ENCODE results near the gene MEA1.
"Not testable (repeated sequence)": the region's sequence is repeated elsewhere in the genome, so short reads cannot be mapped to it uniquely, and the experiment has no call there.

MEA1 gene

DNA sequence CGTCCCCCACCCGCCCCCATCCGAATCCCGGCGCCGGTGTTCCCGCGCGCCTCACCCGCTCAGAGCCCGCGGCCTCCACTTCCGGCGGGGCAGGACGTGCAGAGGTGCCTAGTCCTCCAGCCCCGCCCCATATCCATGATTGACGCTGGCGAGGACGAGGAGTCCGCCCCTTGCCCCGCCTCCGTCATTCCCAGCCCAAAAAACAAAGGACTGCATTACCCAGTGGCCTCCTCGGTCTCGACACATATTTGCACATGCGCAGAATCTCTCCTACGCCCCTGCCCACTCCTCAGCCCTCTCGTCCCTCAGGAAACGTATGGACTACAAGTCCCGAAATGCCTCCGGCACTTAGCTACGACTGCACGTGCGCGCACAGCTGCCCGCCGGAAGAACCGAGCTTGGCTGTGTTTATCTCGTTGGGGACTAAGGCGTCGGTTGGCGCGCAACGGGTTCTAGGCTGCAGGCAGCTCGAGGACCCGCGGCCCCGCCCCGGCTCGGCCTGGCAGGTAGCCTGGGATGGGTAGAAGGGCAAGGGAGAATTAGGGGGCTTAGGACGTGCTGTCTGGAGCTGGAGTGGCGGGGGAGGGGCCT is at the start of gene MEA1, which contains the start of gene KLHDC3:
Gene MEA1, minus strand, starts transcription at position 104 of the 591 bp plus-strand sequence. CDS start 133 bp downstream, outside the sequence.
Gene KLHDC3, plus strand, starts transcription at position 407 of the 591 bp plus-strand sequence. CDS start 2,944 bp downstream, outside the sequence.
- peak; percentile 95 for DNase-seq (ENCODE audit: low read depth)

DNA sequence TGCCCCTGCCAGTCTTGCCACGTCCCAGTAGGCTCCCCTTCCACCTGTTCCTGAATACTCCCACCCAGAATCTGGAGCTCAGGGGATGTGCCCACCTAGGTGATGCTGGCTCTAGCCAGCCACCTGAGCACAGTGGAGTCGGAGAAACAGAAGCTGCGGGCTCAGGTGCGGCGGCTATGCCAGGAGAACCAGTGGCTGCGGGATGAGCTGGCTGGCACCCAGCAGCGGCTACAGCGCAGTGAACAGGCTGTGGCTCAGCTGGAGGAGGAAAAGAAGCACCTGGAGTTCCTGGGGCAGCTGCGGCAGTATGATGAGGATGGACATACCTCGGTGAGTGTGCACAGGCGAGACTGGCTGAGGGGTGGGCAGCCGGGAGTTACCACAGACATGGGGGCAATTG is 49.1 kb upstream of the MEA1 start:
- DNase-seq (ENCODE audit: low read depth): no peak

DNA sequence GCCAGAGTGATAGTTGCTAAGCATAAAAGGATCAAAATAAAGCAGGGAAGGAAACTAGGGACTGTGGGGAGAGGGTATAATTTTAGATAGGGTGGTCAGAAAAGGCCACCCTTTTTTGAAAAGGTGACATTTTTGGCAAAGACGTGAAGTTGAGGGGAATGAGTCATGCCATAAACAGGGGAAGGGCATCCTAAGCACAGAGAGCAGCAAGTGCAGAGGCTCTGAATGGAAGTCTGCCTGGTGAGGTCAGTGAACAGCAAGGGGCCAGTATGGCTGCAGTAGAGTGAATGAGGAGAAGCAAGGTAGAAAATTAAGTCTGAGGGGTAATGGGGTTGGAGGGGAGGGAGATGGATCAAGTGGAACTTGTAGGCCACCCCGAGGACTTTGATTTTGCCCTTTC is 48.1 kb upstream of the MEA1 start:
- DNase-seq (ENCODE audit: low read depth): no peak

DNA sequence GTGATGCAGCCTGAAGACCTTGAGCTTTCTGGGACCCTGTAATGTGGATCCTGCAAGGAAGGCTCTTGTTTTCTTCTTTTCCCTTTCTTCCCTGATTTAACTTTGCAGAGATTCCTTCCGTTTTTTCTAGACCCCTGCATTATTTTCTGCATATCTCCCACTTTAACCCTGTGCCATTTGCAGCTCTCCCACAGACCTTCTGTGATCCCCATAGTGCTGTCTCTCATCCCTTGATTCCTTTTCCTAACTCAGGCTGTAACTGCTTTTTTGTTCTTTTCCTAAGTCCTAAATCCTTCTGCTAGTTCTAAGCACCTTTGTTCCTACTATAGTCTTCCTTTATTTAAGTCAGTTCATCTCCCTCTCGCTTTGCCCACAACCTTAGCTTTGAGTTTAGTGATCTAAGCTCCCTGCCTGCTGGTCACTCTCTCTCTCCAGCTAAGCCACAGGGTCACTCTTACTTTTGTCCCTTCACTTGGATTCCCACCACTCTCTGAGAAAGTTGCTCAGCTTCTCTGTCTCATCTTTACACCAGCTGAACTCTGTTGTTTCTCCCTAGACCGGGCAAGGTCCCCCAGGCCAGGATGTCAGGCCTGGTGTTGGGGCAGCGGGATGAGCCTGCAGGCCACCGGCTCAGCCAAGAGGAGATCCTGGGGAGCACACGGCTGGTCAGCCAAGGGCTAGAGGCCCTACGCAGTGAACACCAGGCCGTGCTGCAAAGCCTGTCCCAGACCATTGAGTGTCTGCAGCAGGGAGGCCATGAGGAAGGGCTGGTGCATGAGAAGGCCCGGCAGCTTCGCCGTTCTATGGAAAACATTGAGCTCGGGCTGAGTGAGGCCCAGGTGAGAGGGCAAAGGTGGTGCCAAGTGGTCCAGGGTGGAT is 47.2 kb upstream of the MEA1 start:
- no peak for DNase-seq (ENCODE audit: low read depth)

GRCh38 chr6:43060034-43060754 is 46.4 kb upstream of the MEA1 start:
- DNase-seq (ENCODE audit: low read depth): no peak

DNA sequence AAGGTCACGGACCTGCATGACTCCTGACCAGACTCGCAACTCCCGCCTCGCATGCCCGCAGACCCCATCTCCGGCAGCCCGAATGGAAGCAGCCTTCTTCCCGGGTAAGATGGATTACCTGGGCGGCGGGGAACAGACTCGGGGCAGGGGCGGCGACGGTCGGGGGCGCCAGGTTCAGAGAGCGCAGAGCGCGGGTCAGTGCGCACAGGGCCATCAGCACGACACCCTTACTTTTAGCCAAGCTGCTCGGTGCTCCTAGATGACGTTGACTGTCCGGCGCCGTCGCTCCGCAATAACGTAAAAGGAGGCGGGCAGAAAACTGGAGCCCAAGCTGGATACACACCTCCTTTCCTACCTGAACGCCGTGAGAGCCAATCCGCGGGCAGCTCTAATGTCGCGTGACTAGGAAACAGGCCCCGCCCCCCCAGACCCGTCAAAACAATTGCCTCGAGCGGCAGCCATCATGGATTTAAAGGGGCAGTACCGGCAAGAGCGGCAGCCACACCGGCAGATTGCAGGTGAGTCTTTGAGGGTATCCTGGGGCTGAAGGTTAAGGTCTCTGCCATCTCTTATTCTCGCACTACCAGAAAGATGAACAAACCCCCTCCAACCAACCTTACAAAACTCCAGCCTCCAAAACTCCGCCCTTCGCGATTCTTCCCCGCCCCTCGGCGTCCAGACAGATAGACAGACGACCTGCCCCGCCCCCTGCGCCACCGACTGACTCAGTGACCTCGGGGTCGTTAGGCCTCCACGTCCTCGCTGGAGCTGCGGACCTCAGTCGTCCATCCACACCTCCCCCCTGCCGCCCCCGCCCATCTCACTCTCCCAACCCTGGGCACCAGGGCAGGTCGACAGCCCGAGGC is 45.7 kb upstream of the MEA1 start, which contains the start of the genes KLC4 and MRPL2:
Gene KLC4, plus strand, starts transcription at position 464 of the 866 bp plus-strand sequence. CDS start 1,705 bp downstream, outside the sequence.
Gene MRPL2, minus strand, starts transcription at position 267 of the 866 bp plus-strand sequence. Its CDS starts 53 bp downstream, at position 214.
- peak; percentile 98 for DNase-seq (ENCODE audit: low read depth)

DNA sequence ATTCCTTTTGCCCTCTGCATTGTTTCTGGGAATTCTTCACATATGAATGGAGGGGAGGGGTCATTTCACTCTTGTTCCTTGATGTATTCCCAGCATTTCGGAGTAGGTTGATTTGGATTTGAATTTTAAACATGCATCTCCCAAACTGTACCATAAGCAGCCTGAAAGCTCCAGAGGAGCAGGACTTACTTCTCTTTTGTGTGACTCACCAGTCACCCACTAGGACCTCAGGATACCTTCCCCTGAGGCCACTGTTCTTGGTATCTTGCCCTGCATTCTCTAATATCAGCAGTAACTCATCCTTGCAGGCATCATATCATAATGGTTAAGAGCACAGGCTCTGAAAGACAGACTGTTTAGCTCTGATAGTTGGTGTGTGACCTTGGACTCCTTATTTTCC is 44.8 kb upstream of the MEA1 start:
- no peak for DNase-seq (ENCODE audit: low read depth)

DNA sequence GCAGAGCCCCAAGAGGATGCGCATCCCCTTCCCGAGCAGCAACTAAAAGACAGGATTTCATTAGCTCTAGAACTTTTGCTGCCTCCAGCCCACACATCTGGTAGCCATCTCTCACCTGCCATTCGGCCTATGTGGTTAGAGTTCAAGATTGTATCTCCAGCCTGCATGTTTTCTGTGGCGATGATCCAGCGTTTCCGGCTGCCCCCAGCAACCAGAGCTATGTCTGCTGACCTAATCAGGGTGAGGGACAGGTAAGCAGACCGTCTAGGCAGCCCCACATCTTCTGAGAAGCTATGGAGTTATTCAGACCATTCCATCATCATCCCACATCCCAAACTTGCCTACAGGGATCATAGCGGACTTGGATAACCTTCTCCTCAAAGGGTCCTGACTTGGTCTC is 42.2 kb upstream of the MEA1 start:
- no peak for DNase-seq (ENCODE audit: low read depth)

DNA sequence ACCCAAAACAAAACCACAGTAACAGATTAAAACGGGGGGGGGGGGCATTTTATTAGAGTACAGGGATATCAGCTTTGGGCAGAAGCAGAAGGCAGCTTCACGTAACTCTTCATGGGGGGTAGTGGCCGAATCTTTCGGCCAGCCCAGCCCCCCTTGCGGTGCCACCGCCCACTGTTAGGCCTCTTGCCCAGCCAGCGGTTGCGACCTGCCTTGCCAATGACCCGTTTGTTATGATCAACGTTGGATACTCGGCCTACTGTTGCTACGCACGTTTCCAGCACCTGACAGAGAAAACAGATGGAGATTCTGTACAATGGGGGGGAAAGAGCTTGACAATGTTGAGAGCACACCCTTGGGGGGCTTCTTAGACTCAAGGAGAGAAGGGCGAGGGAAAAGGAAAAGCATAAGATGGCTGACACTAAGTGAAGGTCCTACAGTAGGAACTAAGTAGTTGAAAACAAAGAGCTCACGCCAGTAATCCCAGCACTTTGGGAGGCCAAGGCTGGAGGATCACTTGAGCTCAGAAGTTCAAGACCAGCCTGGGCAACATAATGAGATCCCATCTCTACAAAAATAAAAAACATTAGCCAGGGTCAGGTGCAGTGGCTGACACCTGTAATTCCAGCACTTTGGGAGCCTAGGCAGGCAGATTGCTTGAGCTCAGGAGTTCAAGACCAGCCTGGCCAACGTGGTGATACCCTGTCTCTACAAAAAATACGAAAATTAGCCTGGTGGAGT is 40.6 kb upstream of the MEA1 start:
- no peak for DNase-seq (ENCODE audit: low read depth)

GRCh38 chr6:43053545-43054205 is 39.9 kb upstream of the MEA1 start, which contains the start of gene CUL7:
Gene CUL7 (minus strand): TSS chr6:43053851. CDS start chr6:43052788, 1,063 bp downstream.
- peak; percentile 70 for DNase-seq (ENCODE audit: low read depth)

DNA sequence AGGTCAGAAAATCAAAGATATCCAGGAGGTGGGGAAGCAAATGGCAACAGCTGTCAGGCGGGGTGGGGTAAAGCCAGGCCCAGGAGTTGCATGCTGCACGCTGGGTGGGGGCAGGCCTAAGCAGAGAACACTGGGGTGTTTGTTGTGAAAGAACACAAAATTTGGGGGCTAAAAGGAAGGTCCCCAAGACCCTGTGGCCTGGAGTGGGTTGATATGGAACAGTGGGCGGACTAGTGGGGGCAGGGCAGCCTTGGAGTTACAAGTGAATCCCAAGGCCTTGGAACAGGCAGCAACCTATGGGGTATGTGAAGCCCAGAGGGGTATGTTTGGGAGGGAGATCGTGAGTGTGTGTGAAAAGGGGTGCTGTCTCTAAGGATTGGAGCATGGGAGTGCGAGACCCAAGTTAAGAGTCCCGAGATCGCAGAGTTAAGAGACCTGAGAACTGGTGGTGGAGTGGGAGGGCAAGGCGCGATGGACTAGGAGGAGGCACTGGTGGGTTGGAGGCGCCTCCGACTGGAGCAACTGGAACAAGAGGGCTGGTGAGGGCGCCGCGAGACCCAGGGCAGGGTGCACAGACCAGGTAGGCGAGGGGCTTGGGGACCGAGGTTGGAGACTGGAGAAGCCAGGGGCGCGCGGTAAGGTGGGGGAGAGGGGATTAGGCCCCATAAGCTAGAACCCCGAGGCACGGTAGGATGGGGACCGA is 39.2 kb upstream of the MEA1 start:
- DNase-seq (ENCODE audit: low read depth): no peak

GRCh38 chr6:43052225-43052841 is 38.6 kb upstream of the MEA1 start:
- DNase-seq (ENCODE audit: low read depth): no peak

DNA sequence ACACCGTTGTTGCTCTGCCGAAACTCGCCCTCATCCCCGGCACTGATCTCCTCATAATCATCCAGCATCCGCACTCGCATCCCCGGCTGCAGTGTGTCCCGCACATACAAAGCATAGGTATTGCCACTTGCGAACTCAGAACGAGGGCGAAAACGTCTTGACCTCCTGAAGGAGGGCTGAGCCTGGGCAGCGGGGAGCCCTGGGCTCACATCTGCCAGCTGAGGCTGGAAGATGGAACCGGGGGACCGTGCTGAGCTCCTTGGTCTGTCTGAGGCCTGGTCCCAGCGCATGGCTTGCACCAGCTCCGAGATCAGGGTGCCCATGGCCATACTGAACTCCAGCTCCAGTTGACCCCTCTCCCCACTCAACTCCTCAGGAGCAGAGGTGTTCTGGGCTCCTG is 37.2 kb upstream of the MEA1 start:
- no peak for DNase-seq (ENCODE audit: low read depth)

GRCh38 chr6:43047998-43048397 is 34.3 kb upstream of the MEA1 start:
- DNase-seq (ENCODE audit: low read depth): no peak

GRCh38 chr6:43045371-43045930 is 31.7 kb upstream of the MEA1 start:
- DNase-seq (ENCODE audit: low read depth): no peak

GRCh38 chr6:43043310-43043709 is 29.6 kb upstream of the MEA1 start:
- DNase-seq (ENCODE audit: low read depth): no peak

DNA sequence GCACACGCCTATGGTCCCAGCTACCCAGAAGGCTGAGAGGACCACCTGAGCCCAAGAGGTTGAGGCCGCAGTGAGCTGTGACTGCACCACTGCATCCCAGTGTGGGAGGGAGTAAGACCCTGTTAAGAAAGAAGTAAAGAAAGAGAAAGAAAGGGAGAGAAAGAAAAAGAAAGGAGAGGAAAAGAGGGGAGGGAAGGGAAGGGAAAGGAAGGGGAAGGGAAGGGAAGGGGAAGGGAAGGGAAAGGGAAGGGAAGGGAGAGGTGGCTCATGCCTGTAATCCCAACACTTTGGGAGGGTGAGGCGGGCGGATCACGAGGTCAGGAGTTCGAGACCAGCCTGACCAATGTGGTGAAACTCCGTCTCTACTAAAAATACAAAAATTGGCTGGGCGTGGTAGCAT is 27.7 kb upstream of the MEA1 start:
- DNase-seq (ENCODE audit: low read depth): not testable (repeated sequence)

GRCh38 chr6:43040542-43041257 is 27.0 kb upstream of the MEA1 start:
- DNase-seq (ENCODE audit: low read depth): no peak
